ENCODE measurements around the gene C22orf39.

The C22orf39 gene

DNA sequence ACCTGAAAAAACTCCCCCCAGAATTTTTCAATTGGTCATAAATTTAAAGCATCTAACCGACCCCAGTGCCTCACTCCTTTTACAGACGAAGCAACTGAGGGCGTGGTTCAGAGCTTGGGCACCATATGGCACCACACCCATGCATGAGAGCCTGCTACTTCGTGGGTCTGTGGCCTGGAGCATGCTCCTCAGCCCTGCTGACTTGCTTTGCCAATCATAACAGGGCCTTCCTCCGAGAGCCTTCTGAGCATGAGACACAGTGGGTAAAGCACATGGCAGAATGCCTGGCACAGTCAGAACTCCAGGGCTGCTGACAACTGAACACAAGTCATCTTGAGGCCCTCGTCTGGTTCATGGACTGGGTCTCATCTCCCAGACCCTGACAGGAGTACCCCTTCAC is 49.3 kb downstream of the C22orf39 start:
- Histone ChIP-seq H2BK15ac (replicated peaks; ENCODE audit: low read depth) (no peak overlapping the region), H3K56ac (ENCODE audit: low read length) (no peak overlapping the region), H2BK5ac (ENCODE audit: low read length) (no peak overlapping the region), H3K4ac (ENCODE audit: low read depth, low read length) (no peak overlapping the region), H4K8ac (ENCODE audit: low read depth, low read length) (no peak overlapping the region), H3K27me3 (ENCODE audit: insufficient read depth, low read length, poor library complexity) (no peaks in the 10 kb centered on the region), H3K23ac (ENCODE audit: low read length) (no peak overlapping the region), H2AK5ac (ENCODE audit: low read length) (no peak overlapping the region), H2BK120ac (ENCODE audit: low read depth, low read length) (no peak overlapping the region), H3K4me1 (ENCODE audit: control insufficient read depth, low read depth, low read length) (no peaks in the 10 kb centered on the region), H3K27ac (ENCODE audit: low read depth, low read length) (no peak overlapping the region), H4K5ac (ENCODE audit: low read length) (no peak overlapping the region), H3K79me2 (ENCODE audit: control insufficient read depth, insufficient read depth, low read length) (no peaks in the 10 kb centered on the region), H3K36me3 (ENCODE audit: control insufficient read depth, insufficient read depth, low read length) (peaks cover 3% of the 10 kb centered on the region), H3K4me2 (ENCODE audit: low read length) (no peak overlapping the region), H3K79me1 (ENCODE audit: low read length) (no peaks in the 10 kb centered on the region), H3K4me3 (ENCODE audit: low read length) (no peak overlapping the region), H3K18ac (ENCODE audit: low read length) (no peak overlapping the region), H3K9ac (ENCODE audit: low read length) (no peak overlapping the region)
- no peak for DNase-seq
- WGBS (ENCODE audit: extremely low coverage, insufficient coverage, low lambda C conversion rate): no CpG with 5 or more reads among the region's 6 CpGs

DNA sequence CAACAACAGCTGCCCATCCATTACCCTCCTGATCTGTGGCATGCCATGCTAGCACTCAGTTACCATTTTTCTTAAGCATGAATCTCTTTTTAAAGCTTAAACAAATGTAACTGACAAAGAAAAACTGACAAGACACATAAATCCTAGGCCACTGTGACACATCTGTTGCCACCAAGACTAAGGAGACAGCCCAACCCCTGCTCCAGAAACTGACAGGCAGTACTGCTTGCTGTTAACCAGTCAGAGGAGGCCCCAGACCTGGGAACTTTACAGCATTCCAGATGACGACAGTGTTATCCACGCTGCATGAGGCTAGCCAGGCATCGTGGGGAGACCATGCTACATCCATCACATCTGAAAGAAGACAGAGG is 49.8 kb downstream of the C22orf39 start:
- WGBS (ENCODE audit: extremely low coverage, insufficient coverage, low lambda C conversion rate): no CpG with 5 or more reads among the region's 3 CpGs
- Histone ChIP-seq H4K8ac (ENCODE audit: low read depth, low read length) (no peak overlapping the region), H3K23ac (ENCODE audit: low read length) (no peak overlapping the region), H3K27me3 (ENCODE audit: insufficient read depth, low read length, poor library complexity) (no peaks in the 10 kb centered on the region), H3K27ac (ENCODE audit: low read depth, low read length) (no peak overlapping the region), H3K4me3 (ENCODE audit: low read length) (no peak overlapping the region), H3K4me2 (ENCODE audit: low read length) (no peak overlapping the region), H3K4me1 (ENCODE audit: control insufficient read depth, low read depth, low read length) (no peaks in the 10 kb centered on the region), H3K18ac (ENCODE audit: low read length) (no peak overlapping the region), H3K4ac (ENCODE audit: low read depth, low read length) (no peak overlapping the region), H3K79me2 (ENCODE audit: control insufficient read depth, insufficient read depth, low read length) (no peaks in the 10 kb centered on the region), H4K5ac (ENCODE audit: low read length) (no peak overlapping the region), H2AK5ac (ENCODE audit: low read length) (no peak overlapping the region), H3K9ac (ENCODE audit: low read length) (no peak overlapping the region), H2BK15ac (replicated peaks; ENCODE audit: low read depth) (no peak overlapping the region), H3K56ac (ENCODE audit: low read length) (no peak overlapping the region), H3K36me3 (ENCODE audit: control insufficient read depth, insufficient read depth, low read length) (peaks cover 3% of the 10 kb centered on the region), H3K79me1 (ENCODE audit: low read length) (no peaks in the 10 kb centered on the region), H2BK5ac (ENCODE audit: low read length) (no peak overlapping the region), H2BK120ac (ENCODE audit: low read depth, low read length) (no peak overlapping the region)
- no peak for DNase-seq

DNA sequence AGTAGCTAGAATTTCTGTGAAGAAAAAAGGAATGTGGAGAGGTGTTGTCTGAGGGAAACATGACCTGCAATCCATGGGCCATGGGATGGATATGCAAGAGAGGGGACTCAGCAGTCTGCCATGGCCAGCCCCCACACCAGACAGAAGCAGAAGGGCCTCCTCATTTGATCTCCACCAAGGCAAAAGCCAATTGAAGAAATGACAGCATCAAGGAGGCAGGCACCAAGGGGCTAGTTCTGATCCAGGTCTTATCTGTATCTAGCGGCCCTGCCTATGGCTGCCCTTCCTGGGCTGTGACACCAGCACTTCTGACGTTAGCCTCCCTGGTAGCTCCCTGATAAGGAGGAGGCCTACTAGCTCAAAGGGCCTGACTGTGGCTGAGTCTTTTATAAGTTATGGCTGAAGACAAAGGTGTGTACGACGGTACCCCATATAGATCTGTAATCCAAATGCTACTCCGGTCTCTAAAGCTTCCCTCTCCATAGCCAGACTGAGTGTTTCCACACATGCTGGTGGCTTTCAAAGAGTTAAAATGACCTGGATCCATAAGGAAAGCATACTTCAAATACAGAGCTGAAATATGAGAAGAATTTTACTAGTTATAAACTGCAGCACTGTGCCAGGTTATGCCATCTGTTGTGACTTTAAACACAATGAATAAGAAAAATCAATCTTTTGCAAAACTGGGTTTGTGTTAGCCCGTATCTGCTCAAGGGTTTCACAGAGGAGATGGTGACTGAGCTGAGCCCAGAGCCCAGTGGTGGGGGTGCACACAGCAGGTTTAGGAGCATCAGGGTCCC is 50.4 kb downstream of the C22orf39 start:
- Histone ChIP-seq H3K27me3 (ENCODE audit: insufficient read depth, low read length, poor library complexity) (no peaks in the 10 kb centered on the region), H3K4me1 (ENCODE audit: control insufficient read depth, low read depth, low read length) (no peaks in the 10 kb centered on the region), H3K4ac (ENCODE audit: low read depth, low read length) (no peak overlapping the region), H3K79me1 (ENCODE audit: low read length) (no peaks in the 10 kb centered on the region), H3K9ac (ENCODE audit: low read length) (no peak overlapping the region), H2BK15ac (replicated peaks; ENCODE audit: low read depth) (no peak overlapping the region), H2AK5ac (ENCODE audit: low read length) (no peak overlapping the region), H3K79me2 (ENCODE audit: control insufficient read depth, insufficient read depth, low read length) (no peaks in the 10 kb centered on the region), H3K56ac (ENCODE audit: low read length) (no peak overlapping the region), H3K36me3 (ENCODE audit: control insufficient read depth, insufficient read depth, low read length) (peaks cover 4% of the 10 kb centered on the region), H4K8ac (ENCODE audit: low read depth, low read length) (no peak overlapping the region), H2BK5ac (ENCODE audit: low read length) (no peak overlapping the region), H2BK120ac (ENCODE audit: low read depth, low read length) (no peak overlapping the region), H3K18ac (ENCODE audit: low read length) (no peak overlapping the region), H3K23ac (ENCODE audit: low read length) (no peak overlapping the region), H3K4me2 (ENCODE audit: low read length) (no peak overlapping the region), H3K4me3 (ENCODE audit: low read length) (no peak overlapping the region), H4K5ac (ENCODE audit: low read length) (no peak overlapping the region), H3K27ac (ENCODE audit: low read depth, low read length) (no peak overlapping the region)
- WGBS (ENCODE audit: extremely low coverage, insufficient coverage, low lambda C conversion rate): no CpG with 5 or more reads among the region's 6 CpGs
- no peak for DNase-seq

DNA sequence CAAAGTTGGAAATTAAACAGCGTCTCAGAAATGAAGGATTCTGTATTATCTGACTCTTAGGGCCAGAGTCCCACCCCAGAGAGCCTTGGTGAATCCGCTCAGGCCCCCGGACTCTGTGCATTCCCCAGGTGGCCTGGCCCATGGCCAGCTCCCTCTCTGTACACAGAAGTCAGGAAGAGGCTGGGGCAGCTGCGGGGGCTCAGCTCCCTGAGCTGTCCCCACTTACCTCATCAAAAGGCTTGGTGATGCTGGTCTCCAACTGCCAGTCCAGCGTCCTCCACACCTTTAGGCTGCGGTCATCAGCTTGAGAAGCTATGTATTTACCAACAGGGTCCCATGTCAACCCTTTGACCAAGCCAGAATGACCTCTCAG is 51.0 kb downstream of the C22orf39 start:
- Histone ChIP-seq H3K4me1 (ENCODE audit: control insufficient read depth, low read depth, low read length) (no peaks in the 10 kb centered on the region), H4K8ac (ENCODE audit: low read depth, low read length) (no peak overlapping the region), H3K27me3 (ENCODE audit: insufficient read depth, low read length, poor library complexity) (no peaks in the 10 kb centered on the region), H3K4me2 (ENCODE audit: low read length) (no peak overlapping the region), H3K4ac (ENCODE audit: low read depth, low read length) (no peak overlapping the region), H3K27ac (ENCODE audit: low read depth, low read length) (no peak overlapping the region), H3K18ac (ENCODE audit: low read length) (no peak overlapping the region), H4K5ac (ENCODE audit: low read length) (no peak overlapping the region), H2AK5ac (ENCODE audit: low read length) (no peak overlapping the region), H3K4me3 (ENCODE audit: low read length) (no peak overlapping the region), H2BK120ac (ENCODE audit: low read depth, low read length) (no peak overlapping the region), H3K23ac (ENCODE audit: low read length) (no peak overlapping the region), H3K79me1 (ENCODE audit: low read length) (no peaks in the 10 kb centered on the region), H3K9ac (ENCODE audit: low read length) (no peak overlapping the region), H2BK15ac (replicated peaks; ENCODE audit: low read depth) (no peak overlapping the region), H3K56ac (ENCODE audit: low read length) (no peak overlapping the region), H2BK5ac (ENCODE audit: low read length) (no peak overlapping the region), H3K36me3 (ENCODE audit: control insufficient read depth, insufficient read depth, low read length) (peaks cover 7% of the 10 kb centered on the region), H3K79me2 (ENCODE audit: control insufficient read depth, insufficient read depth, low read length) (no peaks in the 10 kb centered on the region)
- WGBS (ENCODE audit: extremely low coverage, insufficient coverage, low lambda C conversion rate): no CpG with 5 or more reads among the region's 6 CpGs
- DNase-seq: no peak

DNA sequence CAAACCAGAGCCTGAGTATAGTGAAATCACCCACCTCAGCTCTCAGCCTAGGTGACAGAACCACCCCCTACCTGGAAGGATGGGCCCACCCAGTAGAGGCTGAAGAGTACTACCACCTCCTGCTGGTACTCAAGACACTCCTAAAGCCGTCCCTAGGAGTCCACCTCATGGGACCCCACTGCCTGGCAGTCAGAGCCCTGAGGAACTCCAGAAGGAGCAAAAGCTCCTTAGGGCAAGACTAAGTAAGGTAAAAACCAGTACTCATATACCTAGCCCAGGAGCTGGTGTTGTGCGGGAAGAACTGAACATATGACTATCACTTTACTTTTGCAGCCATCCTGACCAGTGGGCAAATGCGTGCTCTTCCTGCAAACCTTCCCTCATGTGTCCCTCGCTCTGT is 52.2 kb downstream of the C22orf39 start:
- Histone ChIP-seq H4K5ac (ENCODE audit: low read length) (no peak overlapping the region), H3K4me1 (ENCODE audit: control insufficient read depth, low read depth, low read length) (no peaks in the 10 kb centered on the region), H2AK5ac (ENCODE audit: low read length) (no peak overlapping the region), H3K36me3 (ENCODE audit: control insufficient read depth, insufficient read depth, low read length) (peaks cover 7% of the 10 kb centered on the region), H4K8ac (ENCODE audit: low read depth, low read length) (no peak overlapping the region), H3K56ac (ENCODE audit: low read length) (no peak overlapping the region), H3K23ac (ENCODE audit: low read length) (no peak overlapping the region), H3K4me3 (ENCODE audit: low read length) (no peak overlapping the region), H3K4me2 (ENCODE audit: low read length) (no peak overlapping the region), H3K79me1 (ENCODE audit: low read length) (no peaks in the 10 kb centered on the region), H3K18ac (ENCODE audit: low read length) (no peak overlapping the region), H3K4ac (ENCODE audit: low read depth, low read length) (no peak overlapping the region), H3K27ac (ENCODE audit: low read depth, low read length) (no peak overlapping the region), H3K27me3 (ENCODE audit: insufficient read depth, low read length, poor library complexity) (no peaks in the 10 kb centered on the region), H3K9ac (ENCODE audit: low read length) (no peak overlapping the region), H2BK120ac (ENCODE audit: low read depth, low read length) (no peak overlapping the region), H2BK5ac (ENCODE audit: low read length) (no peak overlapping the region), H3K79me2 (ENCODE audit: control insufficient read depth, insufficient read depth, low read length) (no peaks in the 10 kb centered on the region), H2BK15ac (replicated peaks; ENCODE audit: low read depth) (no peak overlapping the region)
- no peak for DNase-seq
- no CpG with 5 or more reads among the region's 4 CpGs for WGBS (ENCODE audit: extremely low coverage, insufficient coverage, low lambda C conversion rate)

Measured in mesendoderm (in vitro differentiated cells).